Measurements from ENCODE around the gene UNCX.

Gene UNCX

DNA sequence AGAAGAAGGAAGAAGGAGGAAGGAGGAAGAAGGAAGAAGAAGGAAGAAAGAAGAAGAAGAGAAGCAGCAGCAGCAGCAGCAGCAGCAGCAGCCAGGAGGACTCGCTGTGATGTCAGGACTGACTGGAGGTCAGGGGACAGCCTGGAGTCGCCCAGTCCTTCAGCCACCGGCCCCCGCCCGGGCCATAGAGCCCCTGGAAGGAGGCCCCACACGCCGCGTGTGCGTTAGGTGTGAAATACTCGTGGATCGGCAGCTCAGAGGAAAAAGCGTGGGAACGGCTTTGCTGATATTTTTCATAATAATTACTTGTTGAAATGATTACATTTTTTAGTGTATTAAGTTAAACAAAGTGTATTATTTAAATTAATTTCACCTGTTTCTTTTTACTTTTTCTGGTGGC, 48.4 kb downstream of the UNCX start:
- DNase-seq = no peak

DNA sequence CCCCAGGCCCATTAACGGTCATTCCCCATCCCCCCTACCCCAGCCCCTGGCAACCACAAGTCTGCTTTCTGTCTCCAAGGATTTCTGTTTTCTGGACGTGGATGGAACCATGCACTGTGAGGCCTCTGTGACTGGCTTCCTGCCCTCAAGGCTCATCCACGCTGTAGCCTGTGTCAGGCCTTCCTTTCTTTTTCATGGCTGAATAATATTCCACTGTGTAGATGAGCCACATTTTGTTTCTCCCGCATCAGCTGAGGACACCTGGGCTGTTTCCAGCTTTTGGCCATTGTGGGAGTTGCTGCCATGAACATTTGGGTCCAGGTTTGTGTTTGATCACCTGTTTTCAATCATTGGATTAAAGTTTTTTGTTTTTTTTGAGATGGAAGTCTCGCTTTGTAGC, 50.0 kb downstream of the UNCX start:
- no peak for DNase-seq

DNA sequence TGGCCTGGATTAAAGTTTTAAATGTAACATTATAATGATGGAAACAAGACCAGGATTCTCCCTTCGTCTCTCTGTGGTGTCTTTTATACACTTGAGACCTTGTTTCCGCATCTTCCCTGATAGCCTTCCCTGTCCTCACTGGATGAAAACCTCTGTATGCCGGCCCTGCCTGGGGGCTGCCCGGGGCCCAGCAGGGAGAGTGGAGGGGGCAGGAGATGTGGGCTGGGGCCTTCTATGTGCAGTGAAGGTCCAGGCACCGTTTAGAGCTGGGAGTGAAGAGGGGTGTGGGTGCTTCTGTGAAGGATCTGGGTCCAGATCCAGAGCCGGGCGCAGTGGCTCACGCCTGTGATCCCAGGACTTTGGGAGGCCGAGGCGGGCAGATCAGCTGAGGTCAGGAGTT, 50.7 kb downstream of the UNCX start:
- no peak for DNase-seq

- no peak for DNase-seq
These were observed 51.5 kb downstream of the UNCX start for GRCh38 chr7:1283941-1284742.

DNA sequence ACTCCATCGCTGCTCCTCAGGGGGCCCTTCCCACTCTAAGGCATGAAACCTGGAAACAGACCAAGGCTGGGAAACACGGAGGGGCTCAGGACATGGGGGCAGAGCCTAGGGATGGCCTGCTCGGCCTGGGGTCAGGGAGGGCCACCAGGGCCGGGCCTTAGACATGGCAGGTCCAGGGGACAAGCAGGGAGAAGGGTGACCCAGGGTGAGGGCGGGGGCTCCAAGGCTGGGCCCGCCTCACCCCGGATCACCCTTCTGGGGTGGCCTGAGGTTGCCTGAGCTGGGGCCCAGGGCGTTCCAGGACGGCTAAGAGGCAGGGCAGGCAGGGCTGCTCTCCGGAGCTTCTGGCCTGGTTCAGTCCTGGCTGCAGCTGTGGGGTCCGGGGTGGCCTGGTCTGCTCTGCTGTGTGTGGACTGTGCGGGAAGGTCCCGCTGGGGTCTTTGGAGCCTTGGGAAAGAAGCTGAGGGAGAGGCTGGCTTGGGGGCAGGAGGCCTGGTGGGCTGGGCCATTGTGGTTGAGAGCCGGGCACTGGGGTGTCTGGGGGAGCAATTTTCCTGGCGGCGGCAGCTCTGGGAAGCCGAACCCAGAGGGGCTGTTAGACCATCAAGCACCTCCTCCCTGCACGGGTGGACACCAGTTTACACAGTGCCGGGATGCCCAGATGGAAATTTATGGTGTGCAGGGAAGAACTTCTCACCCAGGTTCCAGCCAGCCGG, 52.2 kb downstream of the UNCX start:
- no peak for DNase-seq

DNA sequence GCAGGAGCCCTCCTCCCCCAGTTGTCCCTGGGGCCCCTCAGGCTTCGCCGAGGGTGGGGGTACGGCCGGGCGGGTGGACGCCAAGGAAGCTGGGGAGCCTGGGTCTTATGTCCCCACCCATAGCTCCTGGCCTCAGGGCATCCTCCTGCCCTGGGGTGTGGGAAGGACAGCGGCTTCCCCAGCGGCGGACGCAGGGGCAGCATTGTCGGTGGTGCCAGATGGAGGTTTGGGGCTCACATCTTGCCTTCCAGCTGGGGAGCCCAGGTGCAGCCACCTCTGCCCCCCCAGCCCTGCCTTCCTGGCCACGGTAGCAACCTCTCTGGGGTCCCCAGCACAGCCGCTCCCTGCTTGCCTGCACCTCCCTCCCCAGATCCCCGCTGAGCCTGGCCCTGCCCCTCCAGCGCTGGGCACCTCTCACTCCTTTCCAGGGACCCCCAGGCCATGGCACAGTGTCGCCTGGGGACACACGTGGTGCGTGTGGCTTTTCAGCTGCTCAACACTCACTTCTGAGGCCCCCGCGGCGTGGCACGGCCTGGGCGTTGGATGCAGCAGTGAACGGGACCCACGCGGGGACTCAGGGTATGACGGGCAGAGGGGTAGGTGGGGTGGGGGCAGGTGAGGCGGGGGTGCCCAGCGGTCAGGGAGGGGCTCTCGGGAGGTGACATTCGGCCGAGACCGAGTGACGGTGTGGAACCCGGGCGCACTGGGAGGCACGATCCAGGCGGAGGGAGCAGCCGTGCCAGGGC, 53.1 kb downstream of the UNCX start:
- no peak for DNase-seq
